Measurements from ENCODE around the gene NR6A1. TPM values are rescaled to one million over a fixed set of nuclear protein-coding genes. Genes with fewer than 3 reads are reported as not detected.
A peak's percentile ranks its signal among the peaks of the same experiment; 100 is the strongest.

NR6A1 gene
- total RNA-seq, 1 experiment from 2014 or later: 164 TPM

GRCh38 chr9:124517600-124517999 is 253.5 kb downstream of the NR6A1 start:
- TF ChIP-seq ZNF138 (CRISPR knock-in tag; conservative IDR thresholded peaks at IDR 0.05) (no peak), ZNF425 (CRISPR knock-in tag; conservative IDR thresholded peaks at IDR 0.05) (no peak), RORB (CRISPR knock-in tag; IDR thresholded peaks at IDR 0.05) (no peak), ZNF532 (CRISPR knock-in tag; IDR thresholded peaks at IDR 0.05; ENCODE audit: borderline replicate concordance) (no peak), E2F1 (CRISPR knock-in tag; IDR thresholded peaks at IDR 0.05) (no peak), JUN (CRISPR knock-in tag; IDR thresholded peaks at IDR 0.05) (no peak), ZNF121 (CRISPR knock-in tag; IDR thresholded peaks at IDR 0.05) (no peak), GABPB1 (CRISPR knock-in tag; IDR thresholded peaks at IDR 0.05) (no peak), MLX (CRISPR knock-in tag; IDR thresholded peaks at IDR 0.05) (no peak), EMX1 (CRISPR knock-in tag; IDR thresholded peaks at IDR 0.05) (no peak)
- H3K4me3 Mint-ChIP-seq: no peak overlapping the region
- H3K27me3 Mint-ChIP-seq (ENCODE audit: low read depth): no peaks in the 10 kb centered on the region
- peaks cover 4% of the 10 kb centered on the region for H3K9me3 Mint-ChIP-seq
- ChIA-PET CTCF (no interaction called here), POLR2A (no interaction called here)
- H3K27ac Mint-ChIP-seq: no peak overlapping the region
- no peak for DNase-seq (ENCODE audit: low spot score)
- 0 out of 2 replicates have a peak, but pooled peaks cover 5% of the 10 kb centered on the region for H3K4me1 Mint-ChIP-seq
- no peak for ATAC-seq
- H3K36me3 Mint-ChIP-seq: peaks cover 37% of the 10 kb centered on the region

GRCh38 chr9:124514874-124515273 is 256.2 kb downstream of the NR6A1 start:
- TF ChIP-seq AFF4 (CRISPR knock-in tag; IDR thresholded peaks at IDR 0.05; ENCODE audit: borderline replicate concordance): no peak
- no peak for TF ChIP-seq NR3C1 (CRISPR knock-in tag; conservative IDR thresholded peaks at IDR 0.05; ENCODE audit: low read depth)
- 0 out of 2 replicates have a peak, but pooled peaks have one; percentile 35 for TF ChIP-seq ZNF671 (CRISPR knock-in tag; IDR thresholded peaks at IDR 0.05)
- no peak overlapping the region for H3K27ac Mint-ChIP-seq
- no peaks in the 10 kb centered on the region for H3K27me3 Mint-ChIP-seq (ENCODE audit: low read depth)
- H3K4me1 Mint-ChIP-seq: peaks cover 18% of the 10 kb centered on the region
- DNase-seq (ENCODE audit: low spot score) (no peak), ATAC-seq (no peak)
- CTCF ChIA-PET: interaction anchor here (1.1 to 5.6 kb wide), 3 partner anchors 22 to 94 kb away, joined by 3 to 37 read pairs (median 4); no protein-coding TSS in a partner anchor
- H3K4me3 Mint-ChIP-seq: no peak overlapping the region
- H3K9me3 Mint-ChIP-seq: peaks cover under 1% of the 10 kb centered on the region; the same call in 1 of the 2 replicates
- H3K36me3 Mint-ChIP-seq: peaks cover 13% of the 10 kb centered on the region
- POLR2A ChIA-PET: interaction anchor here (0.6 kb wide), 1 partner anchor 1020 kb away, joined by 3 read pairs; no protein-coding TSS in a partner anchor

Data from WTC11 (cell line).